HS-5 (cell line): ENCODE data around the gene SLC22A2.
"Not testable (repeated sequence)": the region's sequence is repeated elsewhere in the genome, so short reads cannot be mapped to it uniquely, and the experiment has no call there.

Experiments
- DNase-seq: peaks from one replicate; pipeline ENCODE4 v3.0.0-alpha.2; 2012; ENCODE audit warnings: low read depth

SLC22A2 gene

GRCh38 chr6:160248538-160248937 is 10.1 kb downstream of the SLC22A2 start:
- DNase-seq, result peak; percentile 10

GRCh38 chr6:160247457-160247883 is 11.2 kb downstream of the SLC22A2 start:
- DNase-seq, result no peak

- DNase-seq, result no peak
These were observed 17.9 kb downstream of the SLC22A2 start for GRCh38 chr6:160240691-160241084.

- DNase-seq, result no peak
These were observed 18.5 kb downstream of the SLC22A2 start for GRCh38 chr6:160239929-160240690.

GRCh38 chr6:160238761-160239751 is 19.6 kb downstream of the SLC22A2 start:
- no peak for DNase-seq

- no peak for DNase-seq
These were observed 20.3 kb downstream of the SLC22A2 start for GRCh38 chr6:160238278-160238711.

- DNase-seq, result not testable (repeated sequence)
These were observed 20.9 kb downstream of the SLC22A2 start for GRCh38 chr6:160237597-160238275.

GRCh38 chr6:160236235-160236872 is 22.3 kb downstream of the SLC22A2 start:
- not testable (repeated sequence) for DNase-seq

- not testable (repeated sequence) for DNase-seq
These were observed 24.5 kb downstream of the SLC22A2 start for GRCh38 chr6:160233950-160234640.

GRCh38 chr6:160227769-160228161 is 30.9 kb downstream of the SLC22A2 start:
- DNase-seq, result no peak

- DNase-seq, result no peak
These were observed 31.4 kb downstream of the SLC22A2 start for GRCh38 chr6:160227038-160227768.

GRCh38 chr6:160226118-160226591 is 32.5 kb downstream of the SLC22A2 start:
- no peak for DNase-seq

GRCh38 chr6:160224639-160225237 is 33.9 kb downstream of the SLC22A2 start:
- no peak for DNase-seq

GRCh38 chr6:160222491-160222890 is 36.1 kb downstream of the SLC22A2 start:
- no peak for DNase-seq

- no peak for DNase-seq
These were observed 36.7 kb downstream of the SLC22A2 start for GRCh38 chr6:160221918-160222317.

- DNase-seq, result no peak
These were observed 37.2 kb downstream of the SLC22A2 start for GRCh38 chr6:160221423-160221822.

GRCh38 chr6:160218810-160219209 is 39.8 kb downstream of the SLC22A2 start:
- no peak for DNase-seq

GRCh38 chr6:160217863-160218262 is 40.8 kb downstream of the SLC22A2 start:
- no peak for DNase-seq

- no peak for DNase-seq
These were observed 41.5 kb downstream of the SLC22A2 start for GRCh38 chr6:160217073-160217472.

- DNase-seq, result no peak
These were observed 43.4 kb downstream of the SLC22A2 start for GRCh38 chr6:160215232-160215631.
